NCI-H345 treated with DMSO at 0.1 percent for 48 hours (cell line): Measurements from ENCODE around the gene OTUB2.

ENCODE experiments used
- DNase-seq: peaks from one replicate; lab custom pipeline; 2025; ENCODE audit not compliant: unreplicated experiment; lab: John Stamatoyannopoulos, UW

OTUB2 gene

GRCh38 chr14:94097091-94097490, 71.0 kb downstream of the OTUB2 start:
- DNase-seq, result no peak
